Measurements from ENCODE around the gene MPPED2. TPM values are rescaled to one million over a fixed set of nuclear protein-coding genes. Genes with fewer than 3 reads are reported as not detected.

MPPED2 gene
- total RNA-seq, 1 donor from 2014 or later, result 0.42 TPM

GRCh38 chr11:30582726-30583125 is 3.4 kb downstream of the MPPED2 start:
- DNase-seq (ENCODE audit: low read depth), result no peak
- Histone ChIP-seq H3K27me3 (ENCODE audit: control insufficient read depth, insufficient read depth, low read length) (peaks cover 31% of the 10 kb centered on the region), H3K4me3 (ENCODE audit: low read depth, low read length) (no peak overlapping the region), H3K36me3 (ENCODE audit: control insufficient read depth, insufficient read depth, low read length) (no peaks in the 10 kb centered on the region)
- no peak for TF ChIP-seq CTCF (IDR thresholded peaks at IDR 0.05; ENCODE audit: insufficient read depth, low read length, poor library complexity, severe bottlenecking)

GRCh38 chr11:30581675-30582074 is 4.5 kb downstream of the MPPED2 start:
- Histone ChIP-seq H3K36me3 (ENCODE audit: control insufficient read depth, insufficient read depth, low read length) (no peaks in the 10 kb centered on the region), H3K4me3 (ENCODE audit: low read depth, low read length) (no peak overlapping the region), H3K27me3 (ENCODE audit: control insufficient read depth, insufficient read depth, low read length) (peaks cover 30% of the 10 kb centered on the region)
- no peak for TF ChIP-seq CTCF (IDR thresholded peaks at IDR 0.05; ENCODE audit: insufficient read depth, low read length, poor library complexity, severe bottlenecking)
- DNase-seq (ENCODE audit: low read depth), result no peak

- H3K27me3 ChIP-seq (ENCODE audit: control insufficient read depth, insufficient read depth, low read length), result peaks cover 22% of the 10 kb centered on the region
- H3K4me3 ChIP-seq (ENCODE audit: low read depth, low read length), result no peak overlapping the region
- DNase-seq (ENCODE audit: low read depth), result no peak
- H3K36me3 ChIP-seq (ENCODE audit: control insufficient read depth, insufficient read depth, low read length), result no peaks in the 10 kb centered on the region
- no peak for TF ChIP-seq CTCF (IDR thresholded peaks at IDR 0.05; ENCODE audit: insufficient read depth, low read length, poor library complexity, severe bottlenecking)
Measured at GRCh38 chr11:30580573-30580972, 5.6 kb downstream of the MPPED2 start.

DNA sequence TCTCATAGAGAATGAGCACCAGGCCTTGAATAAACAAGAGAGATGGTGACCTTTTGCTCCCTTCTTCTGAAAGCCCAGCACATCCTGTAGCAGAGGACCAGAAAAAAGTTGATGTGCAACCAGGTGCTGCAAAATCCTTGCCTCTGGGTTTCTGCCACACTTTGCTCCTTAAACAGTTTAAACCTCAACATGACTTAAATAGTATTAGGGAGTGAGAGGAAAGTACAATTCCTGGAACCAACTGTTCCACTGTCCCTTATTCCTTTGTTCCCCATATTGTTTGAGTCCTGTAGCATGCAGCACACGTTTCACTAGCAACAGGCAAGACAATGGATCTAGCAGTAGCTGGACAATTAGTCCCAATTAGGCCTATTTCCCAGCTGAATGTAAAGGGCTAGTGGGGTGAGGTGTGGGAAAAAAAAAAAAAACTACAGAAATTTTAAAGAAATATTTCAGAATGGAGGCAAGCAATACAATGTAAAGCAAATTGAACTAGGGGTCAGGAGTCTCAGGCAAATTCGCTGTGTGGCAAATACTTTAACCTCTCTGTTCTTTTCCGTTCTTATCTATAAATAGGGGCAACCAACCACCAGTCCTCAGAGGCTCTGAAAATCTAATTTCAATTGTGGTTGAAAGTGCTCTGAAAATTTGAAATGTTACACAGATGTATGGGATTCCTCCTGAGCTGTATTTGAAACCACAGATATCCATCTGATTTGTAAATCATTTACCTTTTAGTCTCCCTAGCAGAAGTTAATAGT is 6.6 kb downstream of the MPPED2 start:
- H3K4me3 ChIP-seq (ENCODE audit: low read depth, low read length), result no peak overlapping the region
- H3K27me3 ChIP-seq (ENCODE audit: control insufficient read depth, insufficient read depth, low read length), result peaks cover 14% of the 10 kb centered on the region
- no peak for DNase-seq (ENCODE audit: low read depth)
- no peaks in the 10 kb centered on the region for H3K36me3 ChIP-seq (ENCODE audit: control insufficient read depth, insufficient read depth, low read length)
- TF ChIP-seq CTCF (IDR thresholded peaks at IDR 0.05; ENCODE audit: insufficient read depth, low read length, poor library complexity, severe bottlenecking), result no peak

GRCh38 chr11:30578406-30578805 is 7.7 kb downstream of the MPPED2 start:
- TF ChIP-seq CTCF (IDR thresholded peaks at IDR 0.05; ENCODE audit: insufficient read depth, low read length, poor library complexity, severe bottlenecking), result no peak
- no peak for DNase-seq (ENCODE audit: low read depth)
- Histone ChIP-seq H3K4me3 (ENCODE audit: low read depth, low read length) (no peak overlapping the region), H3K27me3 (ENCODE audit: control insufficient read depth, insufficient read depth, low read length) (peaks cover 3% of the 10 kb centered on the region), H3K36me3 (ENCODE audit: control insufficient read depth, insufficient read depth, low read length) (no peaks in the 10 kb centered on the region)

- H3K27me3 ChIP-seq (ENCODE audit: control insufficient read depth, insufficient read depth, low read length), result no peaks in the 10 kb centered on the region
- no peaks in the 10 kb centered on the region for H3K36me3 ChIP-seq (ENCODE audit: control insufficient read depth, insufficient read depth, low read length)
- no peak overlapping the region for H3K4me3 ChIP-seq (ENCODE audit: low read depth, low read length)
- TF ChIP-seq CTCF (IDR thresholded peaks at IDR 0.05; ENCODE audit: insufficient read depth, low read length, poor library complexity, severe bottlenecking), result no peak
- DNase-seq (ENCODE audit: low read depth), result no peak
Measured at GRCh38 chr11:30573951-30574350, 12.2 kb downstream of the MPPED2 start.
